K562 (cell line): ENCODE data around the gene LRRK1. TPM values are rescaled to one million over a fixed set of nuclear protein-coding genes. Genes with fewer than 3 reads are reported as not detected.

ENCODE experiments used
- ATAC-seq: fragments of 200-7000 bp; cut with Tn5 transposase; 3 replicates; pipeline ENCODE4 v1.9.1; 2020; ENCODE audit warnings: moderate library complexity
- BruUV-seq: library from RNA; stranded (reverse); fragments of 400-500 nt; replicated peaks from 2 replicates; lab custom pipeline; 2021; lab: Mats Ljungman, UMichigan
- CTCF ChIA-PET: fragments of 300-600 bp; formaldehyde crosslinking; extraction: SDS; loops from one replicate; lab custom pipeline; 2021; ENCODE audit warnings: low intra/inter-chr PET ratio; lab: Yijun Ruan, JAX
- POLR2A ChIA-PET: fragments of 300-600, 350-650 bp; sonication (Branson Sonifier 250); formaldehyde crosslinking; extraction: SDS; loops from one replicate; lab custom pipeline; 2021; ENCODE audit warnings: antibody characterized with exemption, inconsistent platforms; lab: Yijun Ruan, JAX
- DNase-seq, 4 experiments: peaks; one replicate each; pipeline versions ENCODE4 v3.0.0 to v3.0.0-alpha.2; 2011 to 2018; ENCODE audit warnings: low spot score in 3 of 4, mixed read lengths in 3 of 4; ENCODE audit errors: extremely low read depth in 1 of 4
- FAIRE-seq: peaks from 2 replicates; lab custom pipeline; 2011; peaks lifted over from hg19 to GRCh38; lab: Jason Lieb, UNC
- H2AFZ ChIP-seq: 2 replicates; pipeline ENCODE4 v1.6.0; 2011; ENCODE audit warnings: low read depth, low read length, control low read depth, inconsistent platforms
- H3K27ac ChIP-seq: fragments of 200-600 bp; 3 replicates; pipeline ENCODE4 v1.8.0; 2011; ENCODE audit warnings: low read depth, mild to moderate bottlenecking, control low read depth, inconsistent platforms, low read length, moderate library complexity, mixed read lengths; ENCODE audit errors: extremely low read depth
- H3K27me3 ChIP-seq, 2 experiments: fragments of 300-600 bp in 1 of 2; 2 replicates in 1 of 2; 3 replicates in 1 of 2; pipeline versions ENCODE4 v1.6.0 to v1.8.0; 2011; ENCODE audit warnings: inconsistent platforms in 2 of 2, low read length in 2 of 2, mild to moderate bottlenecking in 1 of 2, mixed read lengths in 1 of 2, moderate library complexity in 1 of 2; ENCODE audit not compliant: control insufficient read depth in 2 of 2, insufficient read depth in 2 of 2
- H3K36me3 ChIP-seq: fragments of 300-600 bp; 3 replicates; pipeline ENCODE4 v1.8.0; 2011; ENCODE audit warnings: mild to moderate bottlenecking, low read length, inconsistent platforms; ENCODE audit not compliant: control insufficient read depth, insufficient read depth
- H3K4me1 ChIP-seq, 2 experiments: fragments of 200-600 bp in 1 of 2; replicated peaks in 1 of 2; 2 replicates in 1 of 2; 3 replicates in 1 of 2; pipeline versions ENCODE4 v1.5.1 to v1.8.0; 2011; ENCODE audit warnings: inconsistent platforms in 2 of 2, low read length in 2 of 2, mild to moderate bottlenecking in 1 of 2, mixed read lengths in 1 of 2, moderate library complexity in 1 of 2; ENCODE audit not compliant: control insufficient read depth in 2 of 2, insufficient read depth in 2 of 2
- H3K4me2 ChIP-seq: 2 replicates; pipeline ENCODE4 v1.6.1; 2011; ENCODE audit warnings: low read length, control low read depth, inconsistent platforms, mixed read lengths; ENCODE audit not compliant: insufficient read depth
- H3K4me3 ChIP-seq: fragments of 200-600 bp; sonication (generic), shearing (Covaris generic); 2 replicates; pipeline ENCODE4 v1.5.1; 2016; ENCODE audit warnings: control low read depth, inconsistent platforms
- H3K79me2 ChIP-seq: fragments of 200-600 bp; 3 replicates; pipeline ENCODE4 v1.8.0; 2011; ENCODE audit warnings: low read length, inconsistent platforms; ENCODE audit not compliant: control insufficient read depth, insufficient read depth
- H3K9ac ChIP-seq, 2 experiments: 2 replicates each; pipeline versions ENCODE4 v1.6.0 to v1.6.1; 2011; ENCODE audit warnings: low read depth in 2 of 2, low read length in 2 of 2, control low read depth in 1 of 2, inconsistent platforms in 1 of 2, mild to moderate bottlenecking in 1 of 2, mixed read lengths in 1 of 2; ENCODE audit not compliant: insufficient read depth in 1 of 2
- H3K9me1 ChIP-seq: one replicate; pipeline ENCODE4 v1.6.0; 2011; ENCODE audit warnings: inconsistent platforms, mild to moderate bottlenecking, low read length, moderate library complexity; ENCODE audit not compliant: control insufficient read depth, insufficient read depth
- H3K9me3 ChIP-seq: replicated peaks from 2 replicates; pipeline ENCODE4 v1.5.1; 2011; ENCODE audit warnings: low read depth, low read length, inconsistent platforms; ENCODE audit not compliant: control insufficient read depth, insufficient read depth
- H4K20me1 ChIP-seq: replicated peaks from 2 replicates; pipeline ENCODE4 v1.6.1; 2011; ENCODE audit warnings: low read length, inconsistent platforms, mixed read lengths; ENCODE audit not compliant: control insufficient read depth, insufficient read depth
- ARHGAP35 ChIP-seq: fragments of 450-650 bp; IDR thresholded peaks from 2 replicates; pipeline ENCODE4 v1.6.1; 2018; ENCODE audit not compliant: partially characterized antibody
- CC2D1A ChIP-seq: fragments of 450-650 bp; IDR thresholded peaks from 2 replicates; pipeline ENCODE4 v1.6.1; 2017; ENCODE audit warnings: mild to moderate bottlenecking
- KDM2B ChIP-seq: fragments of 250-450 bp; sonication (Bioruptor Pico); IDR thresholded peaks from 2 replicates; pipeline ENCODE4 v1.8.0; 2021; ENCODE audit warnings: mild to moderate bottlenecking, moderate library complexity
- POLR2AphosphoS2 ChIP-seq: IDR thresholded peaks from 2 replicates; pipeline ENCODE4 v1.6.1; 2012; ENCODE audit warnings: low read length, improper control_type of control experiment
- SRSF3 ChIP-seq: fragments of 200-400 bp; formaldehyde crosslinking; IDR thresholded peaks from 2 replicates; pipeline ENCODE4 v1.6.1; 2016; ENCODE audit warnings: mild to moderate bottlenecking, low read length, moderate library complexity; ENCODE audit not compliant: insufficient read depth
- TAF9B ChIP-seq: fragments of 450-650 bp; IDR thresholded peaks from 2 replicates; pipeline ENCODE4 v1.6.1; 2018; ENCODE audit warnings: mild to moderate bottlenecking; ENCODE audit not compliant: partially characterized antibody
- TARDBP ChIP-seq: fragments of 450-650 bp; IDR thresholded peaks from 2 replicates; pipeline ENCODE4 v1.6.1; 2016
- ZBTB8A ChIP-seq: fragments of 450-650 bp; IDR thresholded peaks from 2 replicates; pipeline ENCODE4 v1.6.1; 2018; ENCODE audit warnings: mild to moderate bottlenecking, moderate library complexity; ENCODE audit not compliant: partially characterized antibody
- WGBS: fragments of 100-300 bp; shearing (Covaris generic); methylation state at CpG from one replicate; pipeline ENCODE4 v1.1.6; 2016; ENCODE audit warnings: low coverage, mixed read lengths; ENCODE audit not compliant: insufficient coverage; ENCODE audit errors: missing lambda C conversion rate; 5-methylcytosine and 5-hydroxymethylcytosine counted together
- in situ Hi-C: fragments of 300-500 bp; cut with MboI; formaldehyde crosslinking; loops from 4 replicates; pipeline ENCODE4 v1.15.0; 2018; ENCODE audit warnings: inconsistent platforms, mixed read lengths
- intact Hi-C: fragments of 100-400 bp; cut with micrococcal nuclease; formaldehyde crosslinking; loops from 2 replicates; pipeline ENCODE4 v1.14.2; 2022
- polyA plus RNA-seq, 8 experiments: library from polyadenylated mRNA; depleted of rRNA in 4 of 8; stranded (reverse) in 5 of 8; unstranded in 3 of 8; fragments of >200 nt; fragmentation: Nextera tagmentation in 2 of 8; fragmentation: Illumina TruSeq in 1 of 8; extraction: Ambion mirVana in 2 of 8; extraction: Trizol in 1 of 8; gene quantifications; 2 replicates each; pipeline versions ENCODE4 v1.2.1 to v1.2.3, GENCODE V29; 2011 to 2014; ENCODE audit warnings: inconsistent platforms in 1 of 8, missing spikeins in 1 of 8
- total RNA-seq, 7 experiments: library from RNA; depleted of rRNA in 6 of 7; stranded (reverse); fragments of >200 nt in 6 of 7; fragmentation: Illumina TruSeq in 2 of 7; extraction: Trizol in 2 of 7; gene quantifications; 2 replicates each; pipeline versions ENCODE4 v1.2.1 to v1.2.3, GENCODE V29; 2011 to 2021; ENCODE audit warnings: low replicate concordance in 1 of 7
- TF ChIP-seq, protein P1 (sequence below): sonication (generic); formaldehyde crosslinking; IDR thresholded peaks from 2 replicates; pipeline ENCODE4 v1.8.0; 2022; ENCODE audit warnings: missing genetic modification reagents, mild to moderate bottlenecking, borderline replicate concordance
- TF ChIP-seq, protein P2 (sequence below): fragments of 250-450 bp; sonication (Bioruptor Pico); IDR thresholded peaks from 2 replicates; pipeline ENCODE4 v1.8.0; 2022; ENCODE audit warnings: inconsistent platforms, mild to moderate bottlenecking, moderate library complexity, borderline replicate concordance
- TF ChIP-seq, protein P3 (sequence below): fragments of 250-450 bp; sonication (Bioruptor Pico); IDR thresholded peaks from 2 replicates; pipeline ENCODE4 v1.5.1; 2021; ENCODE audit warnings: mild to moderate bottlenecking

The LRRK1 gene
- total and polyA plus RNA-seq, 9 of the 15 experiments (the other 6 are each of a cell fraction or from before 2014, with no cell fraction given) = 0.01 to 1.5 (median 0.11) TPM

DNA sequence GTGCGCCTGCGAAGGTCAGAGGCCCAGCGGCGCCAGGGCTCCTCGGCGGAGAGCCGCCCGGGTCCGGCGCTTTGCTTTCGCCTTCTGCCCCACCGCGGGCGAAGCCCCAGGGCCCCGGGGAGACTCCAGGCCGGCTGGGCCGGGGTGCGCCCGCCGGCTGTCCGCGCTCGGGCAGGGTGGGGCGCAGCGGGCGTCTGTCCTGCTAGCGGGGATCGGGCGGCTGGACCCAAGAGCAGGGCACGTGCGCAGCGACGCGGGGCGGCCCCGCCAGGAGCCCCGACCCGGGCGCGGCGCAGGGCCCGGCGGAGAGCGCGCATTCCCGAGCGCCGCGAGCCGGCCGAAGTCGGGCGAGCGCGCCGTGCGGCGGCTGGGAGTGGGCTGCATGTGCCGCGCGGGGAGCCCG is 40.1 kb upstream of the LRRK1 start:
- no TSS peak for BruUV-seq
- H3K9ac ChIP-seq = no peak overlapping the region
- FAIRE-seq (no peak), ATAC-seq (no peak), DNase-seq (no peak)
- H3K27ac ChIP-seq = no peak overlapping the region
- POLR2A ChIA-PET = no interaction called here
- H3K9me3 ChIP-seq = no peaks in the 10 kb centered on the region
- no peaks in the 10 kb centered on the region for H3K4me1 ChIP-seq
- in situ Hi-C loops = no loop called here
- peaks cover 5 to 39% of the 10 kb centered on the region in 2 experiments for H3K27me3 ChIP-seq
- no peak overlapping the region for H3K4me2 ChIP-seq
- H3K4me3 ChIP-seq = no peak overlapping the region
- WGBS = 52% methylated on average over 12 of the region's 62 CpGs
- H3K9me1 ChIP-seq = peaks cover 3% of the 10 kb centered on the region
- TF ChIP-seq, protein P1, sequence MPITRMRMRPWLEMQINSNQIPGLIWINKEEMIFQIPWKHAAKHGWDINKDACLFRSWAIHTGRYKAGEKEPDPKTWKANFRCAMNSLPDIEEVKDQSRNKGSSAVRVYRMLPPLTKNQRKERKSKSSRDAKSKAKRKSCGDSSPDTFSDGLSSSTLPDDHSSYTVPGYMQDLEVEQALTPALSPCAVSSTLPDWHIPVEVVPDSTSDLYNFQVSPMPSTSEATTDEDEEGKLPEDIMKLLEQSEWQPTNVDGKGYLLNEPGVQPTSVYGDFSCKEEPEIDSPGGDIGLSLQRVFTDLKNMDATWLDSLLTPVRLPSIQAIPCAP (CRISPR knock-in tag) = no peak
- TF ChIP-seq, all 486 proteins: peak for 0
- intact Hi-C loops = no loop called here
- no peak overlapping the region for H2AFZ ChIP-seq
- H3K36me3 ChIP-seq = no peaks in the 10 kb centered on the region
- CTCF ChIA-PET = no interaction called here
- H4K20me1 ChIP-seq = no peaks in the 10 kb centered on the region; the same call in 1 of the 2 replicates
- no peaks in the 10 kb centered on the region for H3K79me2 ChIP-seq

DNA sequence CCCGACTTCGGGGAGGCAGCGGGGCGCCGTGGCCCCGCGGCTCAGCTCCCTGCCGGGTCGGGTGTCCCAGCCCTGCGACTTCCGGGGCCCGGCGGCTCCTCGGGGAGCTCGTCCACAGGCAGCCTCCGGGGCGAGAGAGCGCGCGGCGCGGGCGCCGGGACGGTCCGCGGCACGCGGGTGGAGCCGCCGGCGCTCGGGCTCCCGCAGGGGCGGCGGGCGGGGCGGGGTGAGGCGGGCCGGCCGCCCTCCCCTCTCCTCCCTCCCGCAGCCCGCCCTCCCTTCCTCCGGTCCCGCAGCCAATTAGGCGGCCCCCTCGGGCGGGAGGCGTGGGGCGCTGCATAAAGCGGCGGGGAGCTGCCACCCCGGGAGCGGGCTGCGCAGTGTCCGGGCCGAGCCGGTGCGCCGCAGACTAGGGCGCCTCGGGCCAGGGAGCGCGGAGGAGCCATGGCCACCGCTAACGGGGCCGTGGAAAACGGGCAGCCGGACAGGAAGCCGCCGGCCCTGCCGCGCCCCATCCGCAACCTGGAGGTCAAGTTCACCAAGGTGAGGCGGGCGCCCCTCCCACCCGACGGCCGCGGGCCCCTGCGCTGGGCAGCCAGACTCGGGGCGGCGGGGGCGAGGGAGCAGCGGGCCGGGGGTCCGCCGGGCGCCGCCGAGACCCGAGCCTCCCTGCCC is 39.6 kb upstream of the LRRK1 start, which contains the start of gene ALDH1A3:
ALDH1A3 (plus strand) TSS at position 368 of the 675 bp plus-strand sequence; CDS start at position 445, 77 bp downstream.
- Histone ChIP-seq H3K79me2 (no peaks in the 10 kb centered on the region), H3K9me3 (no peaks in the 10 kb centered on the region), H3K36me3 (no peaks in the 10 kb centered on the region), H3K27me3 (peaks cover 10 to 41% of the 10 kb centered on the region in 2 experiments), H3K9me1 (peaks cover 3% of the 10 kb centered on the region), H3K27ac (no peak within 1 kb of the TSS), H2AFZ (no peak within 1 kb of the TSS), H3K4me3 (no peak within 1 kb of the TSS), H3K4me2 (no peak within 1 kb of the TSS), H3K9ac (no peak within 1 kb of the TSS), H3K4me1 (no peaks in the 10 kb centered on the region), H4K20me1 (no peaks in the 10 kb centered on the region; the same call in 1 of the 2 replicates)
- FAIRE-seq (no peak), DNase-seq (no peak), ATAC-seq (no peak)
- in situ Hi-C loops (no loop called here), intact Hi-C loops (no loop called here)
- 32% methylated on average over 32 of the region's 93 CpGs for WGBS
- POLR2A ChIA-PET = interaction anchor here (0.7 kb wide), 1 partner anchor 10 kb away, joined by 3 read pairs; no protein-coding TSS in a partner anchor
- CTCF ChIA-PET = no interaction called here
- no TSS peak for BruUV-seq
- TF ChIP-seq ZBTB8A (no peak), TARDBP (no peak), ARHGAP35 (no peak), TAF9B (no peak), POLR2AphosphoS2 (no peak), CC2D1A (no peak), SRSF3 (no peak), KDM2B (CRISPR knock-in tag) (no peak)
- TF ChIP-seq, protein P2, sequence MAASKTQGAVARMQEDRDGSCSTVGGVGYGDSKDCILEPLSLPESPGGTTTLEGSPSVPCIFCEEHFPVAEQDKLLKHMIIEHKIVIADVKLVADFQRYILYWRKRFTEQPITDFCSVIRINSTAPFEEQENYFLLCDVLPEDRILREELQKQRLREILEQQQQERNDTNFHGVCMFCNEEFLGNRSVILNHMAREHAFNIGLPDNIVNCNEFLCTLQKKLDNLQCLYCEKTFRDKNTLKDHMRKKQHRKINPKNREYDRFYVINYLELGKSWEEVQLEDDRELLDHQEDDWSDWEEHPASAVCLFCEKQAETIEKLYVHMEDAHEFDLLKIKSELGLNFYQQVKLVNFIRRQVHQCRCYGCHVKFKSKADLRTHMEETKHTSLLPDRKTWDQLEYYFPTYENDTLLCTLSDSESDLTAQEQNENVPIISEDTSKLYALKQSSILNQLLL (CRISPR knock-in tag) = no peak
- TF ChIP-seq, protein P3, sequence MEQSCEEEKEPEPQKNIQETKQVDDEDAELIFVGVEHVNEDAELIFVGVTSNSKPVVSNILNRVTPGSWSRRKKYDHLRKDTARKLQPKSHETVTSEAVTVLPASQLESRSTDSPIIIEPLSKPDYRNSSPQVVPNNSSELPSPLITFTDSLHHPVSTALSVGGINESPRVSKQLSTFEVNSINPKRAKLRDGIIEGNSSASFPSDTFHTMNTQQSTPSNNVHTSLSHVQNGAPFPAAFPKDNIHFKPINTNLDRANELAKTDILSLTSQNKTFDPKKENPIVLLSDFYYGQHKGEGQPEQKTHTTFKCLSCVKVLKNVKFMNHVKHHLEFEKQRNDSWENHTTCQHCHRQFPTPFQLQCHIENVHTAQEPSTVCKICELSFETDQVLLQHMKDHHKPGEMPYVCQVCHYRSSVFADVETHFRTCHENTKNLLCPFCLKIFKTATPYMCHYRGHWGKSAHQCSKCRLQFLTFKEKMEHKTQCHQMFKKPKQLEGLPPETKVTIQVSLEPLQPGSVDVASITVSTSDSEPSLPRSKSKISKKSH (CRISPR knock-in tag) = no peak
